ENCODE data around the gene TBX10. TPM values are rescaled to one million over a fixed set of nuclear protein-coding genes. Genes with fewer than 3 reads are reported as not detected.

Gene TBX10
- total RNA-seq, 1 experiment from 2014 or later: not detected

- peaks cover 3% of the 10 kb centered on the region; the same call in 1 of the 2 replicates for H3K79me2 ChIP-seq (ENCODE audit: insufficient read depth, low read length)
- intact Hi-C loops (cut with micrococcal nuclease): no loop called here
- peak; percentile 66 for ATAC-seq
Measured at GRCh38 chr11:67613960-67614715, 25.4 kb downstream of the TBX10 start.

More at GRCh38 chr11:67613960-67614715, 25.4 kb downstream of the TBX10 start:
- peak; percentile 15 for DNase-seq (ENCODE audit: low read depth, low spot score)
- Histone ChIP-seq H4K20me1 (ENCODE audit: insufficient read depth) (no peaks in the 10 kb centered on the region), H3K27me3 (ENCODE audit: insufficient read depth, low read length) (no peaks in the 10 kb centered on the region), H3K9ac (ENCODE audit: low read length) (peak overlapping the region; percentile 25; the same call in 1 of the 2 replicates), H3K4me2 (ENCODE audit: low read length) (peak overlapping the region; percentile 48), H3K4me1 (ENCODE audit: control insufficient read depth in 1 of 2, insufficient read depth in 2 of 2, low read length in 2 of 2) (peaks cover 2 to 13% of the 10 kb centered on the region in 2 experiments; a peak in 2 of 4 replicates), H3K27ac (ENCODE audit: low read depth, low read length) (peak overlapping the region; percentile 47), H2AFZ (ENCODE audit: low read depth, low read length, poor library complexity, severe bottlenecking) (no peak overlapping the region), H3K9me2 (ENCODE audit: insufficient read depth) (no peaks in the 10 kb centered on the region), H3K36me3 (ENCODE audit: control insufficient read depth in 1 of 2, insufficient read depth in 2 of 2, low read length in 2 of 2) (peaks cover 12 to 14% of the 10 kb centered on the region in 2 experiments; a peak in 3 of 4 replicates), H3K9me3 (ENCODE audit: control insufficient read depth in 1 of 2, insufficient read depth in 1 of 2, low read depth in 1 of 2, low read length in 2 of 2) (no peaks in the 10 kb centered on the region), H3K4me3 (replicated peaks in 1 of 2; ENCODE audit: low read depth in 1 of 2, low read length in 2 of 2) (no peak overlapping the region)
- ChIA-PET RAD21 (ENCODE audit: low non-redundant PET in 1 of 2, low total read pairs in 2 of 2, uncharacterized antibody in 2 of 2, unreplicated experiment in 2 of 2) (interaction anchor here (0.9 to 1.1 kb wide), 2 partner anchors 42 to 45 kb away, joined by 3 read pairs; no protein-coding TSS in a partner anchor), CTCF (interaction anchor here (0.6 to 1.7 kb wide), 14 partner anchors 9 to 212 kb away, joined by 3 to 14 read pairs (median 3); partner anchors contain the start of gene NUDT8), POLR2A (no interaction called here)
- TF ChIP-seq CEBPB (IDR thresholded peaks at IDR 0.05; ENCODE audit: low read depth): no peak
- TF ChIP-seq, protein P1, sequence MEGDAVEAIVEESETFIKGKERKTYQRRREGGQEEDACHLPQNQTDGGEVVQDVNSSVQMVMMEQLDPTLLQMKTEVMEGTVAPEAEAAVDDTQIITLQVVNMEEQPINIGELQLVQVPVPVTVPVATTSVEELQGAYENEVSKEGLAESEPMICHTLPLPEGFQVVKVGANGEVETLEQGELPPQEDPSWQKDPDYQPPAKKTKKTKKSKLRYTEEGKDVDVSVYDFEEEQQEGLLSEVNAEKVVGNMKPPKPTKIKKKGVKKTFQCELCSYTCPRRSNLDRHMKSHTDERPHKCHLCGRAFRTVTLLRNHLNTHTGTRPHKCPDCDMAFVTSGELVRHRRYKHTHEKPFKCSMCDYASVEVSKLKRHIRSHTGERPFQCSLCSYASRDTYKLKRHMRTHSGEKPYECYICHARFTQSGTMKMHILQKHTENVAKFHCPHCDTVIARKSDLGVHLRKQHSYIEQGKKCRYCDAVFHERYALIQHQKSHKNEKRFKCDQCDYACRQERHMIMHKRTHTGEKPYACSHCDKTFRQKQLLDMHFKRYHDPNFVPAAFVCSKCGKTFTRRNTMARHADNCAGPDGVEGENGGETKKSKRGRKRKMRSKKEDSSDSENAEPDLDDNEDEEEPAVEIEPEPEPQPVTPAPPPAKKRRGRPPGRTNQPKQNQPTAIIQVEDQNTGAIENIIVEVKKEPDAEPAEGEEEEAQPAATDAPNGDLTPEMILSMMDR (IDR thresholded peaks at IDR 0.05 in 2 of 3, conservative IDR thresholded peaks at IDR 0.05 in 1 of 3; ENCODE audit: borderline replicate concordance in 1 of 3, insufficient read depth in 1 of 3, low read depth in 2 of 3, low read length in 2 of 3): peak; percentile 48 to 85 (median 72); a peak in 5 of 6 replicates
- no TSS peak for BruUV-seq (replicated peaks)

Measured in HCT116 (cell line).